ENCODE results near the gene TRPM7.

TRPM7 gene

DNA sequence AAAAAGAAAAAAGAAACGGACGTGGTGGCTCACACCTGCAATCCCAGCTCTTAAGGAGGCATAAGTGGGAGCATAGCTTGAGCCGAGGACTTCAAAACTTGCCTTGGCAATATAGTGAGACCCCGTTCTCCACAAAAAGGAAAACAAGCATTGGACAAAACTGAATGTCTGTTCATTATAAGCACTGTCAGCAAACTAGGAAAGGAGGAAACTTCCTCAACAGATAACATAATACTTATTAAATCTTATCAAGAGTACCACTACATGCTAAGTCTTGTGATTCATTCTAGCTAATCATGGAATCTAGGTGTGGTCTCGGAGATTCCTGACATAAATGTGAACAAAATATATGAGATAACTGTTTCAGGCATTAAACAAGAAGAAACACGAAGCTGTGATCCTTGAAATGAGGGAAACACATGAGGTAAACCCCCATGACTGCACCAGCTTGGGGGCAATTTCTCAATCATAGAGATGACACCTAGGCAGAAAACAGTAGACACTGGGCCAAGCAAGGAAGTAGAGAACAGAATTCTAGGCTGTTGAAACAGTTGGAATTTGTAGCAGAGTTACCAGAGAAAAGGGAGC lies 33.3 kb downstream of the TRPM7 start:
- Histone ChIP-seq H3K36me3 (replicated peaks; ENCODE audit: insufficient read depth, low read length) (no peaks in the 10 kb centered on the region), H3K27ac (ENCODE audit: low read length) (no peak overlapping the region), H3K4me3 (ENCODE audit: low read length) (no peak overlapping the region), H3F3A (ENCODE audit: insufficient read depth, low read length) (no peaks in the 10 kb centered on the region), H3K79me2 (ENCODE audit: low read length) (peaks cover 19% of the 10 kb centered on the region; the same call in 1 of the 2 replicates), H3K27me3 (replicated peaks; ENCODE audit: insufficient read depth, low read length) (no peaks in the 10 kb centered on the region), H3K9ac (ENCODE audit: low read length) (no peak overlapping the region), H3K4me1 (ENCODE audit: low read length) (no peaks in the 10 kb centered on the region), H3K4me2 (ENCODE audit: low read depth, low read length) (no peak overlapping the region), H2AFZ (ENCODE audit: low read length) (no peak overlapping the region), H4K20me1 (ENCODE audit: insufficient read depth, low read length) (no peaks in the 10 kb centered on the region), H3K9me3 (replicated peaks; ENCODE audit: insufficient read depth, low read length) (no peaks in the 10 kb centered on the region), H3K9me2 (replicated peaks; ENCODE audit: insufficient read depth, low read length) (no peaks in the 10 kb centered on the region)
- no peak for TF ChIP-seq EZH2phosphoT487 (IDR thresholded peaks at IDR 0.05; ENCODE audit: low read length)
- TF ChIP-seq, protein P1, sequence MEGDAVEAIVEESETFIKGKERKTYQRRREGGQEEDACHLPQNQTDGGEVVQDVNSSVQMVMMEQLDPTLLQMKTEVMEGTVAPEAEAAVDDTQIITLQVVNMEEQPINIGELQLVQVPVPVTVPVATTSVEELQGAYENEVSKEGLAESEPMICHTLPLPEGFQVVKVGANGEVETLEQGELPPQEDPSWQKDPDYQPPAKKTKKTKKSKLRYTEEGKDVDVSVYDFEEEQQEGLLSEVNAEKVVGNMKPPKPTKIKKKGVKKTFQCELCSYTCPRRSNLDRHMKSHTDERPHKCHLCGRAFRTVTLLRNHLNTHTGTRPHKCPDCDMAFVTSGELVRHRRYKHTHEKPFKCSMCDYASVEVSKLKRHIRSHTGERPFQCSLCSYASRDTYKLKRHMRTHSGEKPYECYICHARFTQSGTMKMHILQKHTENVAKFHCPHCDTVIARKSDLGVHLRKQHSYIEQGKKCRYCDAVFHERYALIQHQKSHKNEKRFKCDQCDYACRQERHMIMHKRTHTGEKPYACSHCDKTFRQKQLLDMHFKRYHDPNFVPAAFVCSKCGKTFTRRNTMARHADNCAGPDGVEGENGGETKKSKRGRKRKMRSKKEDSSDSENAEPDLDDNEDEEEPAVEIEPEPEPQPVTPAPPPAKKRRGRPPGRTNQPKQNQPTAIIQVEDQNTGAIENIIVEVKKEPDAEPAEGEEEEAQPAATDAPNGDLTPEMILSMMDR (IDR thresholded peaks at IDR 0.05; ENCODE audit: low read length) = no peak
- no peak for TF ChIP-seq EZH2 (optimal IDR thresholded peaks at IDR 0.05; ENCODE audit: low read depth, low read length)
- DNase-seq = no peak

DNA sequence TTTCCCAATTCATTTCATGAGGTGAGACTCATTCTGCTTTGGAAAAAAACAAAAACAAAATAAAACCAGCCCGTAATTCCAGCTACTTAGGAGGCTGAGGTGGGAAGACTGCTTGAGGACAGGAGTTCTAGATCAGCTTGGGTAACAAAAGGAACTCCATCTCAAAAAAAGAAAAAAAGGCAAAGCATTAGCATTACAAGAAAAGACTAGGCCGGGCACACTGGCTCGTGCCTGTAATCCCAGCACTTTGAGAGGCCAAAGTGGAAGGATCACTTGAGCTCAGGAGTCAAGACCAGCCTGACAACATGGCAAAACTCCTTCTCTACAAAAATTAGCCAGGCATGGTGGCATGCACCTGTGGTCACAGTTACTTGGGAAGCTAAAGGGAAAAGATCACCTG lies 33.9 kb downstream of the TRPM7 start:
- H3K4me2 ChIP-seq (ENCODE audit: low read depth, low read length) = no peak overlapping the region
- H3F3A ChIP-seq (ENCODE audit: insufficient read depth, low read length) = no peaks in the 10 kb centered on the region
- no peak overlapping the region for H3K27ac ChIP-seq (ENCODE audit: low read length)
- H4K20me1 ChIP-seq (ENCODE audit: insufficient read depth, low read length) = no peaks in the 10 kb centered on the region
- H3K9me3 ChIP-seq (replicated peaks; ENCODE audit: insufficient read depth, low read length) = no peaks in the 10 kb centered on the region
- H3K79me2 ChIP-seq (ENCODE audit: low read length) = peaks cover 19% of the 10 kb centered on the region; the same call in 1 of the 2 replicates
- H3K9me2 ChIP-seq (replicated peaks; ENCODE audit: insufficient read depth, low read length) = no peaks in the 10 kb centered on the region
- no peaks in the 10 kb centered on the region for H3K27me3 ChIP-seq (replicated peaks; ENCODE audit: insufficient read depth, low read length)
- H3K4me1 ChIP-seq (ENCODE audit: low read length) = no peaks in the 10 kb centered on the region
- H3K9ac ChIP-seq (ENCODE audit: low read length) = no peak overlapping the region
- H2AFZ ChIP-seq (ENCODE audit: low read length) = no peak overlapping the region
- no peak for DNase-seq
- TF ChIP-seq, protein P1 (IDR thresholded peaks at IDR 0.05; ENCODE audit: low read length) = no peak
- TF ChIP-seq EZH2phosphoT487 (IDR thresholded peaks at IDR 0.05; ENCODE audit: low read length) = no peak
- no peak for TF ChIP-seq EZH2 (optimal IDR thresholded peaks at IDR 0.05; ENCODE audit: low read depth, low read length)
- no peak overlapping the region for H3K4me3 ChIP-seq (ENCODE audit: low read length)
- H3K36me3 ChIP-seq (replicated peaks; ENCODE audit: insufficient read depth, low read length) = no peaks in the 10 kb centered on the region

DNA sequence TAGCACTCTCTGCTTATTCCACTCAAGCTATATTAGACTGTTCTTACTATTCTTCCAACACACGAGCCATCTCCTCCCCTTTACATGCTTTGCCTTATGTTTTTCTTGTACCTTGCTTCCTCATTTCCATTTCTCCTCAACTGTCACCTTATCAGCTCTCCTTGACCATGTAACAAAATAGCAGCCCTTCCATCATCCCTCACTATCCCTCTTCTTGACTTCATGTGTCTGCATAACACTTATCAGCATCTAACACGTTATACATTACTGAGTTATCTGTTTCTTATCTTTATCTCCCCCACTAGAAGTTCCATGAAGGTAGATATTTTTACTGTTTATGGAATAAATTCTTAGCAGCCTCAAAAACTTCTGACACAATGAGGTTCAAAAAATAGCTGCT lies 45.3 kb downstream of the TRPM7 start:
- Histone ChIP-seq H3K79me2 (ENCODE audit: low read length) (peaks cover 12% of the 10 kb centered on the region), H3K9me3 (replicated peaks; ENCODE audit: insufficient read depth, low read length) (no peaks in the 10 kb centered on the region), H3K27me3 (replicated peaks; ENCODE audit: insufficient read depth, low read length) (no peaks in the 10 kb centered on the region), H3K4me2 (ENCODE audit: low read depth, low read length) (no peak overlapping the region), H3K9ac (ENCODE audit: low read length) (no peak overlapping the region), H3K36me3 (replicated peaks; ENCODE audit: insufficient read depth, low read length) (peaks cover 11% of the 10 kb centered on the region), H3K4me1 (ENCODE audit: low read length) (no peaks in the 10 kb centered on the region), H3K4me3 (ENCODE audit: low read length) (no peak overlapping the region), H3K9me2 (replicated peaks; ENCODE audit: insufficient read depth, low read length) (no peaks in the 10 kb centered on the region), H3F3A (ENCODE audit: insufficient read depth, low read length) (no peaks in the 10 kb centered on the region), H2AFZ (ENCODE audit: low read length) (no peak overlapping the region), H4K20me1 (ENCODE audit: insufficient read depth, low read length) (no peaks in the 10 kb centered on the region), H3K27ac (ENCODE audit: low read length) (no peak overlapping the region)
- TF ChIP-seq EZH2 (optimal IDR thresholded peaks at IDR 0.05; ENCODE audit: low read depth, low read length) (no peak), EZH2phosphoT487 (IDR thresholded peaks at IDR 0.05; ENCODE audit: low read length) (no peak)
- TF ChIP-seq, protein P1 (IDR thresholded peaks at IDR 0.05; ENCODE audit: low read length) = no peak
- DNase-seq = no peak

Data from MM.1S (cell line).